Stimulated activated CD8-positive, alpha-beta memory T cell treated with anti-CD3 and anti-CD28 coated beads, Interleukin-15, amount 100 ng/mL, for 24 hours (primary cell): ENCODE data around the gene AP1G1.
"Not testable (repeated sequence)": the region's sequence is repeated elsewhere in the genome, so short reads cannot be mapped to it uniquely, and the experiment has no call there.

Source experiments
- DNase-seq: peaks from one replicate; pipeline ENCODE4 v3.0.0-alpha.2; 2020; ENCODE audit warnings: low read depth

The AP1G1 gene

GRCh38 chr16:71700831-71701230, 107.8 kb downstream of the AP1G1 start:
- DNase-seq, result no peak

- no peak for DNase-seq
These were observed 110.1 kb downstream of the AP1G1 start for GRCh38 chr16:71698491-71698890.

- no peak for DNase-seq
These were observed 115.5 kb downstream of the AP1G1 start for GRCh38 chr16:71693164-71693563.

DNA sequence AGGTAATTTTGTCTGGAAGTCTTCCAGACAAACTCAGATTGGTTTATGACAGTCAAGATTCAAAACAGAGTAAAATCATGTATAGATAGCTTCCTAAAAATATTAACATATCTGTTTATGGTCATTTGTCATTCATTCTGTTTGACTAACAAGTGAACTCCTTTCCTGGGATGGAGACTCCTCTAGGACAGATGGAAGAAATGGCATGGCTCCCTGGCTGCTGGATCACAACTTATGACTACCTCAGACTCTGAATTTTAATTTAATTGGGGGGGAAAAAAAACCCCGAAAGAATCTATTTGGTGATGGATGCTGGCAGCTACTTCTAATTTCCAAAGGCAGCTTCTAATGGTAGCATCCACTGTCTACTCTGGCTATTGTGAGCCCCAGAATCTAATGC, 118.7 kb downstream of the AP1G1 start:
- no peak for DNase-seq

DNA sequence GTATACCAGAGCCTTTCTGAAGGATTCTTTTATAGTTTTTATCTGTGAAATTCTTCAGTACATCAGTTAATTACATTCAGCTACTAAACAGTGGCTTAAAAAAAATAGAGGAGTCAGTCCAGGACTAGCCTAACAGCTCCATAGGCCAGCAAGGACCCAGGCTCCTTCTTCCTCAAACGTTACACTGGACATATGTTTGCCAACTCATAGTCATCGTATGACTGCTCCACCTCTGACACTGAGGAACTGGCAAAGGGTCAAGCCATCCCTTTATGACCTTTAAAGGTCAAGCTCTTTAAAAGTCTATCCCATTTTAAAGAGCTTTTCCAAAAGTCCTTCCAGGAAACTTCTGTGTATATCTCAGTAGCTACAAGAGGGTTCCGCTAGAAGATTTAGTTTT, 120.8 kb downstream of the AP1G1 start:
- no peak for DNase-seq

DNA sequence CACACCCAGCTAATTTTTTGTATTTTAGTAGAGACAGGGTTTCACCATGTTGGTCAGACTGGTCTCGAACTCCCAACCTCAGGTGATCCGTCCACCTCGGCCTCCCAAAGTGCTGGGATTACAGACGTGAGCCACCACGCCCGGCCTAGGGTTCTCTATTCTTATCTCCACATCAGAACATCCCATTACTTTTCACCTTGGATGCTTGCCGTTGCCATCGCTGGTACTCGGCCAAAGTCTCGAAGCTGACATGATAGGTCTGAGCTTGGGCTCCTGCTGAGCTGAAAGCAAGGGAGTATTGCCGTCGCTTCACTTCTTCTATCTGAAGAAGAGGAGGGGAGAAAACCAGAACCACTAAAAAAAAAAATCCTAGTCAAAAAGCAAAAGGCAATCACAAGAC, 124.4 kb downstream of the AP1G1 start:
- DNase-seq, result not testable (repeated sequence)

DNA sequence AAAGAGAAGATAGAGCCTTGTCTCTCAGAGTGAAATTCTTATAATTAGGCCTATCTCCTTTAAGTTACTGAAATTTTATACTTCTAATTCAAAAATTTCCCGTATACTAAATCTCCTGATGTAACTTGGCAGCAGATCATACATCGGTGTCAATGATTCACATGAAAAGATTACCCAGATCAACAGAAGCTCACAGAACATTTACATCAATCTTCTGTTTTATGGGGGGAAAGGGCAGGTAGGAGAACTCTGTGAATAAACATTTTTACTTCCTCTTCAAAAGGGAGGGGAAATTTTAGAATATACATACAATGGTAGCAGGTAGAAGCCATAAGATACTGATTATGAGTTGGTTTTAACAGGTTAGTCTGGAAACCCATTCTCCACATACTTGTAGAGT, 127.3 kb downstream of the AP1G1 start:
- DNase-seq, result no peak
